Osteocyte (in vitro differentiated cells): ENCODE results near the gene OST4. TPM values are rescaled to one million over a fixed set of nuclear protein-coding genes. Genes with fewer than 3 reads are reported as not detected.

Experiments used
- DNase-seq: peaks from one replicate; pipeline ENCODE4 v3.0.0; 2021; ENCODE audit warnings: mixed read lengths; ENCODE audit not compliant: unreplicated experiment; ENCODE audit errors: extremely low spot score
- H3K27ac Mint-ChIP-seq: one replicate; pipeline ENCODE4 v1.8.0; 2021; ENCODE audit warnings: mild to moderate bottlenecking, mixed read lengths; ENCODE audit not compliant: unreplicated experiment
- H3K27me3 Mint-ChIP-seq: one replicate; pipeline ENCODE4 v1.8.0; 2021; ENCODE audit warnings: mixed read lengths; ENCODE audit not compliant: unreplicated experiment
- H3K36me3 Mint-ChIP-seq: one replicate; pipeline ENCODE4 v1.8.0; 2021; ENCODE audit warnings: mixed read lengths; ENCODE audit not compliant: unreplicated experiment
- H3K4me1 Mint-ChIP-seq: one replicate; pipeline ENCODE4 v1.8.0; 2021; ENCODE audit warnings: mixed read lengths; ENCODE audit not compliant: unreplicated experiment
- H3K4me3 Mint-ChIP-seq: one replicate; pipeline ENCODE4 v1.8.0; 2021; ENCODE audit warnings: mild to moderate bottlenecking, moderate library complexity, mixed read lengths; ENCODE audit not compliant: unreplicated experiment
- H3K9me3 Mint-ChIP-seq: one replicate; pipeline ENCODE4 v1.8.0; 2021; ENCODE audit warnings: mixed read lengths; ENCODE audit not compliant: unreplicated experiment
- total RNA-seq: library from RNA; stranded (reverse); gene quantifications from 2 replicates; pipeline ENCODE4 v1.2.1, GENCODE V29; 2021
- TF ChIP-seq, protein P1 (sequence below): fragments of 200-600 bp; sonication (generic); IDR thresholded peaks from 2 replicates; pipeline ENCODE4 v1.5.0; 2021; ENCODE audit warnings: antibody characterized with exemption, mild to moderate bottlenecking, moderate library complexity

Gene OST4
- total RNA-seq, 1 donor from 2014 or later: 380 TPM

GRCh38 chr2:27053776-27054175 is 17.7 kb downstream of the OST4 start:
- peaks cover 17% of the 10 kb centered on the region for H3K4me1 Mint-ChIP-seq
- no peaks in the 10 kb centered on the region for H3K9me3 Mint-ChIP-seq
- no peaks in the 10 kb centered on the region for H3K27me3 Mint-ChIP-seq
- H3K4me3 Mint-ChIP-seq: no peak overlapping the region
- TF ChIP-seq, protein P1, sequence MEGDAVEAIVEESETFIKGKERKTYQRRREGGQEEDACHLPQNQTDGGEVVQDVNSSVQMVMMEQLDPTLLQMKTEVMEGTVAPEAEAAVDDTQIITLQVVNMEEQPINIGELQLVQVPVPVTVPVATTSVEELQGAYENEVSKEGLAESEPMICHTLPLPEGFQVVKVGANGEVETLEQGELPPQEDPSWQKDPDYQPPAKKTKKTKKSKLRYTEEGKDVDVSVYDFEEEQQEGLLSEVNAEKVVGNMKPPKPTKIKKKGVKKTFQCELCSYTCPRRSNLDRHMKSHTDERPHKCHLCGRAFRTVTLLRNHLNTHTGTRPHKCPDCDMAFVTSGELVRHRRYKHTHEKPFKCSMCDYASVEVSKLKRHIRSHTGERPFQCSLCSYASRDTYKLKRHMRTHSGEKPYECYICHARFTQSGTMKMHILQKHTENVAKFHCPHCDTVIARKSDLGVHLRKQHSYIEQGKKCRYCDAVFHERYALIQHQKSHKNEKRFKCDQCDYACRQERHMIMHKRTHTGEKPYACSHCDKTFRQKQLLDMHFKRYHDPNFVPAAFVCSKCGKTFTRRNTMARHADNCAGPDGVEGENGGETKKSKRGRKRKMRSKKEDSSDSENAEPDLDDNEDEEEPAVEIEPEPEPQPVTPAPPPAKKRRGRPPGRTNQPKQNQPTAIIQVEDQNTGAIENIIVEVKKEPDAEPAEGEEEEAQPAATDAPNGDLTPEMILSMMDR: no peak
- no peak overlapping the region for H3K27ac Mint-ChIP-seq
- H3K36me3 Mint-ChIP-seq: peaks cover 18% of the 10 kb centered on the region
- DNase-seq: no peak

- TF ChIP-seq, protein P1: no peak
- no peak for DNase-seq
- Mint-ChIP-seq H3K9me3 (no peaks in the 10 kb centered on the region), H3K27ac (no peak overlapping the region), H3K27me3 (no peaks in the 10 kb centered on the region), H3K36me3 (peaks cover 18% of the 10 kb centered on the region), H3K4me1 (peaks cover 17% of the 10 kb centered on the region), H3K4me3 (peak overlapping the region; percentile 20)
Measured at GRCh38 chr2:27053321-27053720, 18.1 kb downstream of the OST4 start.

GRCh38 chr2:27051902-27052645 is 19.4 kb downstream of the OST4 start:
- H3K27me3 Mint-ChIP-seq: no peaks in the 10 kb centered on the region
- DNase-seq: peak; percentile 86
- no peaks in the 10 kb centered on the region for H3K9me3 Mint-ChIP-seq
- peaks cover 17% of the 10 kb centered on the region for H3K4me1 Mint-ChIP-seq
- H3K27ac Mint-ChIP-seq: peak overlapping the region; percentile 79
- peaks cover 18% of the 10 kb centered on the region for H3K36me3 Mint-ChIP-seq
- TF ChIP-seq, protein P1: no peak
- peak overlapping the region; percentile 87 for H3K4me3 Mint-ChIP-seq

DNA sequence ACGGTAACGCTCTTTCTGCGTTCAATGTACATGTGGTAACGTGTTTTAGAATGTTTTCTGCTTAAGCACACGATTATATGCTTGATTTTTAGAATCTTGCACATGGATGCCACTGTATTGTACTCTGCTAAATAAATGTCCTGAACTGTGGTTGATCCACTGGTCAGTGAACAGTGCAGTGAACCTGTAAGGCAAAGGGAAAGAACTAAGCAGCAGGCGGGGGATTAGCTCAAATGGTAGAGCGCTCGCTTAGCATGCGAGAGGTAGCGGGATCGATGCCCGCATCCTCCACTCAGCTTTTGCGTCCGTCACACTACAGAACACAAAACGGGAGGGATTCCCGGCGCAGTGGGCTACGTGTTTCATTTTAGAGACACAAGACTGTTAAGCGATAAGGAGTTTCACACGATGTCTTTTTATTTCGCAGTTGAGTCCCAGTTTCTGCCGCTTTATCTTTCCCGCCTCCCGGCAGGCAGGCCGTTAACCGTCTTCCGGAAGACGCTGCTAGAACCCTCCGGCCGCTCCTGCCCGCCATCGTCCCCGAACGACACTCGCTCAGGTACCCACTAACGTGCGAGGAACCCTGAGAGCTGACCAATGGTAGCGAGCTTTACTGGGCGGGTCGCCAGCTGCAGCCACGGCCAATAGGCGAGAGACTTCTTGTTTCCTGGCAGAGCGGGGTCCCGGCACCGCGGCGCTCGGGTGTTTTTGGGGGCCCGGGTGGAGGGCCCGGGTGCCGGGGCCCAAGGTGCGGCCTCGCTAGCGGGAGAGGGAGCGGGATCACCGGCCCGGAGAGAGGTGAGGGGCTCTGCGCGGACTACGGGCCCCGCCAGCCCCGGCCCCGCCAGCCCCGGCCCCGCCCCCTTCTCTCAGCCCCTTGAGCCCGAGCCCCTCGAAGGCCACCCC is 20.2 kb downstream of the OST4 start, which contains the start of gene AGBL5:
TSS of gene AGBL5 (plus strand) at position 673 of the 906 bp plus-strand sequence. CDS start 1,291 bp downstream, outside the sequence.
- peaks cover 16% of the 10 kb centered on the region for H3K36me3 Mint-ChIP-seq
- TF ChIP-seq, protein P1: no peak
- no peaks in the 10 kb centered on the region for H3K9me3 Mint-ChIP-seq
- H3K4me1 Mint-ChIP-seq: peaks cover 17% of the 10 kb centered on the region
- DNase-seq: peak; percentile 98
- peak within 1 kb of the TSS; percentile 100 for H3K27ac Mint-ChIP-seq
- no peaks in the 10 kb centered on the region for H3K27me3 Mint-ChIP-seq
- peak within 1 kb of the TSS; percentile 96 for H3K4me3 Mint-ChIP-seq
